ENCODE results near the gene TCAF1.

DNA sequence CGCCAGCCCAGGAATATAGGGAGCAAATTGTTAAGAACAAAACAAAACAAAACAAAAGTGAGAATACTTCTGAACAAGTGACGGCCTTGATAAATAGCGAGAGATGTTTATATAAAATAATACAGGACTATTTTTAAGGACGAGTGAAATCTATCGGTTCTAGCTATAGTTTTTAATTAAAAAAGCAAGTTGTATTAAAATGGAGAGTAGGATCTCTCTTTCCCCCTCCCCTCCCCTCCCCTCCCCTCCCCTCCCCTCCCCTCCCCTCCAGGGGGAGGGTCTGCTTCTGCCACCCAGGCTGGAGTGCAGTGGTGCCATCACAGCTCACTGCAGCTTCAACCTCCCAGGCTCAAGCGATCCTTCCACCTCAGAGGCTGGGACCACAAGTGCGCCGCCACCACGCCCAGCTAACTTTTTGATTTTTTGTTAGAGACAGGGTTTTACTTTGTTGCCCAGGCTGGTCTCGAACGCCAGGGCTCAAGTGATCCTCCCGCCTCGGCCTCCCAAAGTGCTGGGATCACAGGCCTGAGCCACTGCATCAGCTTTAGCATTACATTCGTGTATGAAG lies 440 bp upstream of the TCAF1 start:
- TF ChIP-seq POLR2A (IDR thresholded peaks at IDR 0.05) = no peak
- TF ChIP-seq, protein P1, sequence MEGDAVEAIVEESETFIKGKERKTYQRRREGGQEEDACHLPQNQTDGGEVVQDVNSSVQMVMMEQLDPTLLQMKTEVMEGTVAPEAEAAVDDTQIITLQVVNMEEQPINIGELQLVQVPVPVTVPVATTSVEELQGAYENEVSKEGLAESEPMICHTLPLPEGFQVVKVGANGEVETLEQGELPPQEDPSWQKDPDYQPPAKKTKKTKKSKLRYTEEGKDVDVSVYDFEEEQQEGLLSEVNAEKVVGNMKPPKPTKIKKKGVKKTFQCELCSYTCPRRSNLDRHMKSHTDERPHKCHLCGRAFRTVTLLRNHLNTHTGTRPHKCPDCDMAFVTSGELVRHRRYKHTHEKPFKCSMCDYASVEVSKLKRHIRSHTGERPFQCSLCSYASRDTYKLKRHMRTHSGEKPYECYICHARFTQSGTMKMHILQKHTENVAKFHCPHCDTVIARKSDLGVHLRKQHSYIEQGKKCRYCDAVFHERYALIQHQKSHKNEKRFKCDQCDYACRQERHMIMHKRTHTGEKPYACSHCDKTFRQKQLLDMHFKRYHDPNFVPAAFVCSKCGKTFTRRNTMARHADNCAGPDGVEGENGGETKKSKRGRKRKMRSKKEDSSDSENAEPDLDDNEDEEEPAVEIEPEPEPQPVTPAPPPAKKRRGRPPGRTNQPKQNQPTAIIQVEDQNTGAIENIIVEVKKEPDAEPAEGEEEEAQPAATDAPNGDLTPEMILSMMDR (IDR thresholded peaks at IDR 0.05) = no peak

Data from body of pancreas (tissue), 4 donors.